GM18498 (cell line): Measurements from ENCODE around the gene TIMM44.
A peak's percentile ranks its signal among the peaks of the same experiment; 100 is the strongest.

Source experiments
- ATAC-seq: cut with Tn5 transposase; IDR thresholded peaks from one replicate; pipeline ENCODE4 v1.9.1; 2021; ENCODE audit warnings: mild to moderate bottlenecking, moderate library complexity; ENCODE audit not compliant: unreplicated experiment

Gene TIMM44, protein sequence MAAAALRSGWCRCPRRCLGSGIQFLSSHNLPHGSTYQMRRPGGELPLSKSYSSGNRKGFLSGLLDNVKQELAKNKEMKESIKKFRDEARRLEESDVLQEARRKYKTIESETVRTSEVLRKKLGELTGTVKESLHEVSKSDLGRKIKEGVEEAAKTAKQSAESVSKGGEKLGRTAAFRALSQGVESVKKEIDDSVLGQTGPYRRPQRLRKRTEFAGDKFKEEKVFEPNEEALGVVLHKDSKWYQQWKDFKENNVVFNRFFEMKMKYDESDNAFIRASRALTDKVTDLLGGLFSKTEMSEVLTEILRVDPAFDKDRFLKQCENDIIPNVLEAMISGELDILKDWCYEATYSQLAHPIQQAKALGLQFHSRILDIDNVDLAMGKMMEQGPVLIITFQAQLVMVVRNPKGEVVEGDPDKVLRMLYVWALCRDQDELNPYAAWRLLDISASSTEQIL

DNA sequence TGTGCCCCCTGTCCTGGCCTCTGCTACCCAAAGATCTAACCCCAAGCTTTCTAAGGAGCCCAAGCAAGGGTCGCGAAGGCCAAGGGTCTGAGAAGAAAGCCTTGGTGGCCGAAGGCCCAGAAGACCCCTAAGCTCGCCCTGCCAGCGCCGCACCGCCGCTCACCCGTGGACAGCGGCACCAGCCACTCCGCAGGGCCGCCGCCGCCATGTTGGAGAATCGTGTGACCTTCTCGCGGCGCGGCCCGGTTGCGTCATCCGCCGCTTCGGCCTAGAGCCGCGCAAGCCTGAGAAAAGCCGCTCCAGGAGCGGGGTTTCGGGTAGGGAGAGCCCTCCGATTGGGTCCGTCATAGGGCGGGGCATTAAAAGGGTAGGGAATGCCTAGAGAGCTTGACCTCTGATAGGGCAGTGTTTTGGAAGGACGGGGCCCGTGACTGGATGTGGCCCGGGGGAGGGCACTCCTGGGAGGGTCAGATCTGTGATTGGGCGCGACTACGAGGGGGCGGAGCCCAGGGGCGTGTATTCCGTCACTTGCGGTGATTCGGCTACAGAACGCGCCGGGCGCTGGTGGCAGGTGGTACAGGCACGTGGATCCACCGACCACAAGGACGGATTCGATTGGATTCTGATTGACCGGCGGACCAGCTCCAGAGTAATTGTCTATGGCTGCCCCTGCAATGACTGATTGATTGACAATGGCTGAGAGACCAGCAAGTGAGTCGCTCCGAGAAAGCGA is at the start of gene TIMM44:
Gene TIMM44 (minus strand): TSS at position 223 of the 733 bp plus-strand sequence. CDS start 15 bp downstream, at position 208.
- ATAC-seq: peak; percentile 92

GRCh38 chr19:7992575-7992974 is 49.1 kb upstream of the TIMM44 start:
- ATAC-seq: no peak

DNA sequence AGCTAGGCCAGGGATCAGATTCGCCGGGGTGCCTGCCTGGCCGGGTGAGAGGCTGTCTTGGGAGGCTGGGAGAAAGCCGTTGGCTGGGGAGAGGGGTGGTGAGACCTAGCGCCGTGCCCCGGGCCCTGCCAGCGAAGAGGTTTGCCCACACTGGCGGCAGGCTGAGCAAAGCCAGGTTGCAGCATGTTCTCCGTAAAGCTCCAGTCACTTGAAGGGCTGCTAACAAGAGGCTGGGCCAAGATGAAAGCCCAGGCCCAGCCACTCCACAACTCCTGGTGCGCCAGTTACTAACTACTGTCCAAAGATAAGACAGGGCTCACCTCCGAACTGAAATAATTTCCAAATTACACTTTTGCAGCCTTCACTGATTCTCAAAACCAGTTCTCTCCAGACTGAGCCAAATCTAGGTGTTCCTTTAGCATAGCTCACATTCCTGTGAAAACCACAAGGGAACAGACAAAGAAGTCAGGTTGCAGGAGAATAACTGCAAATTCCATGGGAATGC is 45.7 kb upstream of the TIMM44 start:
- no peak for ATAC-seq

- no peak for ATAC-seq
Observed at GRCh38 chr19:7988307-7988706, 44.8 kb upstream of the TIMM44 start.

- ATAC-seq: no peak
Observed at GRCh38 chr19:7987114-7987768, 43.8 kb upstream of the TIMM44 start.

- no peak for ATAC-seq
Observed at GRCh38 chr19:7986321-7987113, 43.1 kb upstream of the TIMM44 start.

GRCh38 chr19:7985481-7985911 is 42.0 kb upstream of the TIMM44 start:
- ATAC-seq: no peak

DNA sequence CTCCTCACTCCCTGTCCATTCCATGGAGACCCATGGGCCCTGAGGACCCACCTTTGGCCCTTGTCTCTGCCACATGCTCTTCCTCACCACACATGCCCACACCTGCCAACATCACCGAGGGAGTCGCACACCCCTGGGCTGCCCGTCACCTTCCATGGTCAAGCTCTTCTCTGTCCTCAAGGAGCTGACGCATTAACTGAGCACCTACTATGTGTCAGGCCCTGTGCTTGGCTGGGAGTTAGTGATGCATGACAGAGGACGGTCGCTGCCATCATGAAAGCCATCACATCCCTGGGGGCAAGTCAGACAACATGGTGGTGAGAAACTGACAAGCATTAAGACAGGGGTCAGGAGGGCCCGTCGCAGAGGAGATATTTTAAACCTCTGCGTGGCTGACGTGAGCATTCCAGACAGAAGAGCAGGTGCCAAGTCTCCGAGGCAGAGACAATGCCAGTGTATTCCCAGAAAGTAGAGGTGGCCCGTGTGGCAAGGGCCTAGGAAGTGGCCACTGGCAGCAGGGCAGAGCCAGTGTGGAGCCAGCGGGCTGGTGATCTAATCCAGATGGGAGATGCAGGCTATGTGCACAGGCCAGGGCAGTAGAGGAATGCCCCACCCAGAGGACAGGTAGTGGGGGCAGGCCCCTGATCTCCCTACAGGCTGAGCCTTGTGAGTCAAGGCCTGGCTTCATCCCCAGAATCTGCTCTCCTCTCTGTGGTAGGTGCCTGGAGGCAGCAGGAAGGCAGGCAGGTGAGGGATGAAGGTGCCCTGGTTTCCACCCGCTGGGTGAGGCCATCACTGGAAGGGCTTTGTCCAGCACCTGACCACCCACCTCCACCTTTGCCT is 40.8 kb upstream of the TIMM44 start:
- ATAC-seq: no peak

DNA sequence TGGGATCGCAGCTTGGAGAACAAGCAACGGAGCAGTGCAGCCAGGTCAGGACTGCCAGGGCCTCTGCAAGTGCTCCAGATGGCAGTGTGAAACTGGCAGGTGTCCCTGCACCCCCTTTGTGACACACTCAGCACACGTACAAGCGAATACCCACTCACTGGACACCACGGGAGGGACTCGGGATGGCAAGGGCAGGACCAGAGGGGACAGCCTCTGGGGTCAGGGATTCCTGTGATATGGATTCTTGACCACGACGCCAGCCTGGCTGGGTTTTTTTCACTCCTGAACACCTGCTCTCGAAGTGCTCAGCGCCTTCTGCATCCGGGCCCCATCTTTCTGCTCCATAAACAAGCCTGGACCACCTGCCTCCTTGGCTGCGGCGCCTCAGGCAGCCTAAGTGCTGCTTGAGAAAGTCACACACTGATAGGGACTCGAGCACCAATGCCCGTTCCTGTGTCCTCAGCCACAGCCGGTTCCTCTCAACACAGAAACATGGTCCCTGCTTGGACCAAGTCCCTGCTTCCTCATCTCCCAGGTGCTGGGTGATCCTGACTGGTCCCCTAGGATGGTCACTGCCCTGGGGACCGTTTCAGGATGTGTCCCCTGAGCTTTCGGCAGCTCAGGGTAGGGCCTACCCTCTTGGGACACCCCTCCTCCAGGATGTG is 40.0 kb upstream of the TIMM44 start:
- no peak for ATAC-seq

- ATAC-seq: no peak
Observed at GRCh38 chr19:7982651-7983099, 39.2 kb upstream of the TIMM44 start.

- ATAC-seq: no peak
Observed at GRCh38 chr19:7982103-7982502, 38.6 kb upstream of the TIMM44 start.

DNA sequence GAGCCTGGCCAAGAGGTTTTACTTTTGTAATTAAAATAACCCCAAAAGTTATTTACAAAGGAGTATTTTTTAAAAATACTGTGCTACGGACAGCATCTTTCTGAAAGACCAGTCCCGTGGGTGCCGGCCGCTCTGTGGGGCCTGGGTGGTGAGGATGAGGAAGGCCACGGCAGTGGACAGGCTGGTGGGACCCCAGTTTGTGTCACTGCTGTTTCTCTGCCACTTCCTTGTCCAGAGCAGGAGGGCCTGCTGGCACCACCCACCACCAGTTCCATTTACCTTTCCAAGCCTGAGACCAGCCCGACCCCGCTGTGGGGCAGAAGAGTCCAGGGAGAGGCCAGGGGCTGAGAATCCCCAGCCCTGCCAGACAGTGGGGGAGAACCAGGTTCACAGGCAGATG is 38.2 kb upstream of the TIMM44 start:
- no peak for ATAC-seq

DNA sequence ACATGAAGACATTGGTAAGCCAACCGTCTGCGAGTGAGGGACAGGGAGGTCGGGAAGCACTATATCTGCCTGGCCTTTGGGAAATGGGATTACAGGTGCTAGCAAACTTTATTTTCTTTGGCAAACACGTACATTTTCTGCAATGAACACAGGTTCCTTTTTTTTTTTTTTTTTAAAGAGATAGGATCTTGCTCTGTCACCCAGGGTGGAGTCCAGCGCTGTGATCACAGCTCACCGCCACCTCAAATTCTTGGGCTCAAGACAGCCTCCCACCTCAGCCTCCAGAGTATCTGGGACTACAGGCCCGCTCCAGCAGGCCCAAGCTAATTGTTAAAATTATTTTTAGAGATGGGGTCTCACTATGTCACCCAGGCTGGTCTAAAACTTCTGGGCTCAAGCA is 37.7 kb upstream of the TIMM44 start:
- no peak for ATAC-seq

DNA sequence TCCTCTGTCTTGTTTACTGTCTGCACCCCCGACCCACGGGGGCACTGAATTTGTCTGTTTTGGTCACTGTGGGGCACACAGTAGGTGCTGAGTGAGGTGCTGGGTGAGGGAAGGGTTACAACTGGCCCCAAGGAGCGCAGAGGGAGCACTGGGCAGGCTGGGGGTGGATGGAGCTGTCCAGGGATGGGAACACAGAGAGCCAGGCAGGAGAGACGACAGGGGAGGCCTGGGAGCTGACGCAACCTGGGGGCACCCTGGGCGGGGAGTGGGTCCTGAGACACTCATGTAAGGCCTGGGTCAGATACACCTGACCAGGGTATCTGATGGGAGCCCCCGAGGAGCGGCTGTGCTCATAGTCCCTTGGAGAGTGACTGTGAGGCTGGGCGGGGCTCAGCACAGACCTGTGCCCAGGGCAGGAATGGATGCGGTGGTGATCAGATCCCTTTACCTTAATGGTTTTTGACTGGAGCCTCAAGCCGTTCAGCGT is 37.2 kb upstream of the TIMM44 start:
- ATAC-seq: no peak

- no peak for ATAC-seq
Observed at GRCh38 chr19:7980168-7980567, 36.7 kb upstream of the TIMM44 start.

DNA sequence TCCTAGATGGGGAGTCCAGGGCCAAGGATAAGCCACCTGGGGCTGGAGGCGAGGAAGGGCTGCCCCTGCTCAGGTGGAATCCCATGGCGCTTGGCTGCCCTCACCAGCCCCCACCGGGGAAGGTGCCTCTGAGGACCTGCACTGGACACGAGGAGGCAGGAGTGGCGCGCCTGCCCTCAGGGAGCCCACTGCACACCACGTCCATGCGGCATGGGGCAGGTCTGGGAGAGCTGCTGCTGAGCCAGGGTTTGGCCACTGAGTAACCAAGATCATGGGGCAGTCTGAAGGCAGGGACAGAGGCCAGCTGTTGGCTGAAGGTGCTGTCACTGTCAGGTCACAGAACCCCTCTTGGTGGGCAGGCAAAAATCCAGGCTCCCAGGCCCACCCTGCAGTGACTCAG is 36.1 kb upstream of the TIMM44 start:
- no peak for ATAC-seq

GRCh38 chr19:7979011-7979410 is 35.5 kb upstream of the TIMM44 start:
- no peak for ATAC-seq

GRCh38 chr19:7978179-7978825 is 34.8 kb upstream of the TIMM44 start:
- no peak for ATAC-seq

- no peak for ATAC-seq
Observed at GRCh38 chr19:7977723-7978040, 34.2 kb upstream of the TIMM44 start.
